HG02943 (cell line): ENCODE data around the gene PMF1.

ENCODE experiments used
- ATAC-seq: cut with Tn5 transposase; IDR thresholded peaks from one replicate; pipeline ENCODE4 v1.9.1; 2021; ENCODE audit warnings: mild to moderate bottlenecking, low read depth, moderate library complexity; ENCODE audit not compliant: unreplicated experiment

The PMF1 gene

GRCh38 chr1:156233426-156234127 lies 20.8 kb downstream of the PMF1 start:
- ATAC-seq: no peak

DNA sequence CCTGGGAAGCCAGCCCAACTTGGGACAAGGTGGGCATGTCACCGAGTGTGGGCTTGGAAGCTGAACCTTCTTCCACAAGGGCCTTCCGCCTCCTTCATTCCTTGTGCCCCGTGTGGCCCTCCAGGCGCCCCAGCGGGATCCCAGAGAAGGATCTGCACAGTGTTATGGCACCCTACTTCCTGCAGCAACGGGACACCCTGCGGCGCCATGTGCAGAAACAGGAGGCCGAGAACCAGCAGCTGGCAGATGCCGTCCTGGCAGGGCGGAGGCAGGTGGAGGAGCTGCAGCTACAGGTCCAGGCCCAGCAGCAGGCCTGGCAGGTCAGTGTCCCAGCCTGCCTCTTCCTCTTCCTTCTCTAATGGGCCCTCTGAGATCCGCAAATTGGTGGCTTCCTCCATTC lies 23.4 kb downstream of the PMF1 start:
- no peak for ATAC-seq

DNA sequence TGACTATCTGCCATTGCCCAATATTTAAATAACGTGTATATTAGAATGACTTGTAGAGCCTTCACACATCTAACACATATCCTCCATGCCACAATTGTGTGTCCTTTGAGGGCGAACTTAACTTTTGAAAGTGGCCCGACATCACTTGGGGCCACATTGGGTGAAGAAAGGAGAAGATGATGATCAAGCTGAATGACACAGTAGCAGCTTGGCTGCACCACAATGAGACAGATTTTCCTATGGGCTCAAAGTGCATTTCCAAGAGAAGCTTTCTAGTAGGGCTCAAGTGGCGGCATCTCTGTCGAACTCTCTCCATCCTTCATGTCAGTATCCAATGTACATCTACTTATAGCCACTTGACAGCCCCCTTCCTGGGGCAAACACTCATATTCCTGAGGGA lies 25.4 kb downstream of the PMF1 start:
- ATAC-seq: no peak

- ATAC-seq: no peak
Observed at GRCh38 chr1:156241311-156241811, 28.6 kb downstream of the PMF1 start.

- no peak for ATAC-seq
Observed at GRCh38 chr1:156241926-156242325, 29.1 kb downstream of the PMF1 start, which contains the start of gene BGLAP. Gene BGLAP (plus strand): TSS chr1:156242184. CDS start chr1:156242232, 48 bp downstream.

DNA sequence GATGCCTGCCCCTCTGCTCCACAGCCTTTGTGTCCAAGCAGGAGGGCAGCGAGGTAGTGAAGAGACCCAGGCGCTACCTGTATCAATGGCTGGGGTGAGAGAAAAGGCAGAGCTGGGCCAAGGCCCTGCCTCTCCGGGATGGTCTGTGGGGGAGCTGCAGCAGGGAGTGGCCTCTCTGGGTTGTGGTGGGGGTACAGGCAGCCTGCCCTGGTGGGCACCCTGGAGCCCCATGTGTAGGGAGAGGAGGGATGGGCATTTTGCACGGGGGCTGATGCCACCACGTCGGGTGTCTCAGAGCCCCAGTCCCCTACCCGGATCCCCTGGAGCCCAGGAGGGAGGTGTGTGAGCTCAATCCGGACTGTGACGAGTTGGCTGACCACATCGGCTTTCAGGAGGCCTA lies 29.9 kb downstream of the PMF1 start:
- no peak for ATAC-seq

DNA sequence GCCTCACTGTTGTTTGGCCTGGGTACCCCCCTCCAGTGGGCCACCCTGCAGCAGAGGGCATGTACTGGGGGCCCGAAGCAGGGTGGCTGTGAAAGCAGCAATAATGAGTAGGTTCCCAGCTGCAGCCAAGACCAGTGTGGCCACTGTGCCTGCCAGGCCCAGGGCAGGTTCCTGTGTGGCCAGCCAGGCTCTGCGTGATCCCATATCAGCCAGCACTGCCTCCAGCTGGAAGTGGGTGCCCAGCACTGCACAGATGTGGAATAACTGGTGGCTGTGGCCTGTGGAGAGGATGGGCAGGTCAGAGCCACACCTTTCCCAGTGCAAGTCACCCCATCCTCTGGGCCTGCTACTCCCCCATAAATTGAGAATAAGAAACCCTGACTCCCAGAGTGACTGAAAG lies 31.3 kb downstream of the PMF1 start:
- no peak for ATAC-seq

- no peak for ATAC-seq
Observed at GRCh38 chr1:156244712-156245111, 31.9 kb downstream of the PMF1 start.

- no peak for ATAC-seq
Observed at GRCh38 chr1:156245451-156246232, 32.8 kb downstream of the PMF1 start.

DNA sequence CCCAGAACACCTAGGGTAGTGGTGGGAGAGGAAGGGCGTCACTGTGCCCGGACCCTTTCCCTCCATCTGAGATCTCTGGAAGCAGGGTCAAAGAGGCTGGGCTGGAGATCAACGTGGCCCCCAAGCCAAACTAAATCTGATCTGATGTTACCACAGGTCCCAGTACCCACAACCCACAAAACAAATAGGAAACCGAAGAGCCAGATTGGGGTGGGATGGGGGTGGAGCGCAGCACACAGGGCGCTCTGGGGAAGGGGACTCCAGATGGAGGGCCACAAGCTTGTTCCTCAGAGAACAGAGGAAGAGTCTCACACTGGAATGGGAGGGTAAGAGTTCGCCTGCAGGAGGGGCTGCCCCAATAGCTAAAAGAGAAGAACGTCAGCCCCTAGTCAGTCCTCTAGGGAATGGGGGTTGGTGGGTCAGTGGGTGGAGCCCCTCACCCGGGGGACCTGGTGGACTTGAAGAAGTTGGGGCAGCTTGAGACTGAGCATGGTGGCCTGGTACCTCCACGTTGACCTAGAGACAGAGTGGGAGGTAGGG lies 33.5 kb downstream of the PMF1 start:
- no peak for ATAC-seq

DNA sequence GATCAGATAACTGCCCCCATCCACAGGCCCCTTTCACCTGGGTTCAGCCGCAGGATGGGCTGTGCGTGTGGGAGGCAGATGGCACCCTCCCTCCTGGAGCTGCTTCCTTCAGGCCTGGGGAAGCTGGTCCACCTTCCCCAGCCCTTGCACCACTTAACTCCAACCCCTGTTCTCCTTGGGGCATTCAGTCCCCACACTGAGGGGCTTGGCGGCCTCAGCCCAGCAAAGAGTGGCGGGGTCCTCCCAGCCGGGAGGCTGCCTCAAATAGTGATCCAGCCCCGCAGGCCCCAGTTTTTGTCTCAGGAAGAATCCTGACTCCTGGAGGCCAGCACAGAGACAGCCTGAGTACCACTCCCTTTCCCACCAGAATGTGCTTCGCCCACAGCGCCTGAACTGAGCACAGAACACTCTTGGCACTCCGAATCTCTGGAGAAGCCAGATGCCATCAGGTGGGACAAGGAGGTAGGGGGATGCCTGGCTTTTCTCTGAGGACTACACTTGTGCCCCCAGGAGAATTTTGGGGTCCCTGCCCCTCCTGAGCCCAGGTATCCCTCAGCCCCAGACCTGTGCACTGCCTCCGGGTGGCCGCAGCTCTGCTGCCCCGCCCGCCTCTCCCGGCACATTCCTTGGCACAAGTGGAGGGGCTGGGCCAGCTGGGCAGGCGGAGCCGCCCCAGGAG lies 34.1 kb downstream of the PMF1 start:
- no peak for ATAC-seq

DNA sequence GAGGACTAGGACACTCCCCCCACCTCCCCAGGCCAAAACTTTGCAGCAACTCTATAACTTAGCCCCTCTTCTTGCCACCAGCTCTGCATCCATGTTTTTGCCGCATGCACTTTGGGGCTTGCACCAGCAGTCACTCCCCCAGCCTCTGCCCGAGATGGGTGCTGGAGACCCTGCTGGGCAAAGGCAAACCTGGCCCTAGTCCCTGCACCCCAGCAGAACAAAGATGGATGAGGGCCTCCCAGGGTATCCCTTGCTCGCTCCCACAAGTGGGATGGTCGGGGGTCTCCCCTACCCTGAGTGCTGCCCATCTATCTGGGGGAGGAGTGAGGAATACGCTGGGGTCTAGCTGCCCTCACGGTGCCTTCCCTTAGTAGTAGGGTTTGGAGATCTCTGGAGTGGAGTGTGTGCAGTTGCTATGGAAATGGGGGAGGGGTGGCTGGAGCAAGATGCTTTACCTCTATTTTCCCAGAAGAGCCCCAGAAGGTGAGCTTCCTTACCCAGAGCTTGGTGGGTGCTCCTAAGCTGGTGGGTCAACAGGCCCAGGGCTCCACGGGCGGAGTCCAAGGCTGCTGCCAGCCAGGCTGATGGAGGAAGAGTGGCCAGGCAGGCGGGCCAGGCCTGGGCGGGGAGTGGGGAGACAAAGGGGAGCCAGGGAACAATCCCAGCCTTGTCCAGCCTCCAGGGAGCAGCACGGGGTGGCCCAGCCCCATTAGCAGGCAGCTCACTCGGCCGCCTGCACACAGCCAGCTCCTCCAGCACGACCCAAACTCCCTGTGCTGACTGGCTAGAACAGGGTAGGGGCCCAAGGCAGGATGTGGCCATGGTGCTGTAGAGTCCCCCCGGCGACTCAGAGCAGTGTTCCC lies 34.9 kb downstream of the PMF1 start, which contains the start of gene PAQR6:
Gene PAQR6, minus strand, starts transcription at position 597 of the 863 bp plus-strand sequence. CDS start 1,325 bp downstream, outside the sequence.
- ATAC-seq: no peak

- ATAC-seq: no peak
Observed at GRCh38 chr1:156248323-156248683, 35.5 kb downstream of the PMF1 start.

DNA sequence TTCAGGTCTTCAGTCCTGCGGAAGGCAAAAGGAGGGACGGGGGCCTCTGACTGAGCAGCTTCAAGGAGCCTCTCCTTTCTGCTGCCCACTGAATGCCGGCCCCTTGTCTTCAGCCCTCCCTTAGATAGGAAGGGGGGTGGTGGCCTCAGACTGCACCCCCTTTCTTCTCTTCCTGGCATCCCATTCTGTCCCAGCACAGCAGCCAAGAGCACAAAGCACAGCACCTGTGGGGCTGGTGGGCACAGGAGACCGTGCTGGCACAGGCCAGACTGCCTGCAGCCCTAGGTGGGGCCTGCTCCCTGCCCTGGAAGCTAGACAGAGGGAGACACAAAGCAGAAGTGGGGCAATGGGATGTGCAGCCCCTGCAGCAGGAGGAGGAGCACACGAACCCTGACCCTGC lies 36.8 kb downstream of the PMF1 start:
- no peak for ATAC-seq

DNA sequence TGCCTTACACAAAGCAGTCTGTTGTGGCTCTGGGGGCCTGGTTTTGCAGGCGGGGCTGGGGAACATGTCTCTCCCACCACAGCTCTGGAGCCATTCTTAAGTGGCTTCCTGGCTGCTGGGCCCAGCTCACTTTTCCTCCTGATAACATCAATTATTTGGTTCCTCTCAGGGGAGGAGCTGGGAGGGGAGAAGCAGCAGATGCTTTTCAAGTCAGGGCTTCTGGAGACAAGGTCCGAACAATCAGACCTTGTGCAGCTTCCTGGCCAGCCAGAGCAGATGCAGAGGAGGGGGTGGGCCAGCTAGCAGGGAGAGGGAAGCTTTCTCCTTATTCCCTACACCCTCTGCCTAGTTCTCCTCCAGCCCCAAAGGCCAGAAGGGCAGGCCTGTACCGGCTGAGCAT lies 38.7 kb downstream of the PMF1 start:
- no peak for ATAC-seq

GRCh38 chr1:156253634-156254033 lies 40.8 kb downstream of the PMF1 start:
- no peak for ATAC-seq

- ATAC-seq: no peak
Observed at GRCh38 chr1:156257711-156258110, 44.9 kb downstream of the PMF1 start.

GRCh38 chr1:156258859-156259258 lies 46.1 kb downstream of the PMF1 start:
- no peak for ATAC-seq

GRCh38 chr1:156259805-156260204 lies 47.0 kb downstream of the PMF1 start:
- ATAC-seq: no peak

- ATAC-seq: no peak
Observed at GRCh38 chr1:156260896-156261295, 48.1 kb downstream of the PMF1 start.
